ENCODE results near the gene PARP12. TPM values are rescaled to one million over a fixed set of nuclear protein-coding genes. Genes with fewer than 3 reads are reported as not detected.
A peak's percentile ranks its signal among the peaks of the same experiment; 100 is the strongest.

The PARP12 gene
- total and polyA plus RNA-seq, 9 of the 15 experiments (the other 6 are each of a cell fraction or from before 2014, with no cell fraction given), result 4.6 to 40.4 (median 23.5) TPM

GRCh38 chr7:139987691-139988516 lies 74.8 kb downstream of the PARP12 start:
- H3K9me1 ChIP-seq (ENCODE audit: control insufficient read depth, insufficient read depth, low read length), result no peaks in the 10 kb centered on the region
- DNase-seq (ENCODE audit: extremely low read depth in 1 of 4, low spot score in 3 of 4) (no peak), FAIRE-seq (no peak), ATAC-seq (no peak)
- no peaks in the 10 kb centered on the region for H4K20me1 ChIP-seq (replicated peaks; ENCODE audit: control insufficient read depth, insufficient read depth, low read length)
- no peak overlapping the region for H3K27ac ChIP-seq (ENCODE audit: extremely low read depth, low read depth, low read length)
- no peak overlapping the region for H3K4me2 ChIP-seq (ENCODE audit: insufficient read depth, low read length)
- peak overlapping the region; percentile 26 for H2AFZ ChIP-seq (ENCODE audit: low read depth, low read length)
- peaks cover 0 to 8% of the 10 kb centered on the region in 2 experiments; a peak in 3 of 5 replicates for H3K4me1 ChIP-seq (replicated peaks in 1 of 2; ENCODE audit: control insufficient read depth in 2 of 2, insufficient read depth in 2 of 2, low read length in 2 of 2)
- H3K9me3 ChIP-seq (replicated peaks; ENCODE audit: control insufficient read depth, insufficient read depth, low read depth, low read length), result no peaks in the 10 kb centered on the region
- no peaks in the 10 kb centered on the region for H3K36me3 ChIP-seq (ENCODE audit: control insufficient read depth, insufficient read depth, low read length)
- H3K9ac ChIP-seq (ENCODE audit: insufficient read depth in 1 of 2, low read depth in 2 of 2, low read length in 2 of 2), result no peak overlapping the region
- ChIA-PET CTCF (ENCODE audit: low intra/inter-chr PET ratio) (no interaction called here), POLR2A (interaction anchor here (0.6 to 4.2 kb wide), 5 partner anchors 10 to 1265 kb away, joined by 3 to 26 read pairs (median 4); no protein-coding TSS in a partner anchor)
- in situ Hi-C loops (cut with MboI), result no loop called here
- 57% methylated on average over 13 of the region's 13 CpGs for WGBS (ENCODE audit: insufficient coverage, low coverage, missing lambda C conversion rate)
- BruUV-seq (replicated peaks), result no TSS peak
- H3K27me3 ChIP-seq (ENCODE audit: control insufficient read depth in 2 of 2, insufficient read depth in 2 of 2, low read length in 2 of 2), result peaks cover 2 to 26% of the 10 kb centered on the region in 2 experiments; a peak in 3 of 5 replicates
- intact Hi-C loops (cut with micrococcal nuclease), result loop anchor here (5.0 kb wide), 1 partner anchor 211 kb away; the partner anchor contains the start of gene HIPK2
- no peaks in the 10 kb centered on the region for H3K79me2 ChIP-seq (ENCODE audit: control insufficient read depth, insufficient read depth, low read length)
- no peak overlapping the region for H3K4me3 ChIP-seq
- TF ChIP-seq CTCFL (IDR thresholded peaks at IDR 0.05; ENCODE audit: borderline replicate concordance, insufficient read depth, low read depth, low read length, poor library complexity, severe bottlenecking) (peak; percentile 85), E2F6 (IDR thresholded peaks at IDR 0.05; ENCODE audit: borderline replicate concordance in 1 of 2, extremely low read depth in 1 of 2, insufficient read depth in 1 of 2, insufficient read length in 1 of 2, low read depth in 1 of 2, low read length in 1 of 2, poor library complexity in 1 of 2, severe bottlenecking in 1 of 2) (peak in 1 of 2 experiments; percentile 36), ZNF175 (CRISPR knock-in tag; IDR thresholded peaks at IDR 0.05; ENCODE audit: low read depth) (no peak), CTCF (IDR thresholded peaks at IDR 0.05 in 2 of 3, conservative IDR thresholded peaks at IDR 0.05 in 1 of 3; ENCODE audit: insufficient read depth in 2 of 3, low read depth in 1 of 3, low read length in 3 of 3) (peak; percentile 16 to 42 (median 33); a peak in 2 of 6 replicates), L3MBTL2 (IDR thresholded peaks at IDR 0.05) (peak; percentile 16; the same call in 1 of the 2 replicates), CHCHD3 (CRISPR knock-in tag; IDR thresholded peaks at IDR 0.05) (no peak), SP2 (IDR thresholded peaks at IDR 0.05; ENCODE audit: extremely low read depth, low read depth, low read length, poor library complexity, severe bottlenecking) (peak; percentile 21), TBP (optimal IDR thresholded peaks at IDR 0.05; ENCODE audit: low read depth, low read length) (peak; percentile 2), TAL1 (IDR thresholded peaks at IDR 0.05) (no peak)

All from K562 (cell line).